Measurements from ENCODE around the gene BANK1.

Gene BANK1

DNA sequence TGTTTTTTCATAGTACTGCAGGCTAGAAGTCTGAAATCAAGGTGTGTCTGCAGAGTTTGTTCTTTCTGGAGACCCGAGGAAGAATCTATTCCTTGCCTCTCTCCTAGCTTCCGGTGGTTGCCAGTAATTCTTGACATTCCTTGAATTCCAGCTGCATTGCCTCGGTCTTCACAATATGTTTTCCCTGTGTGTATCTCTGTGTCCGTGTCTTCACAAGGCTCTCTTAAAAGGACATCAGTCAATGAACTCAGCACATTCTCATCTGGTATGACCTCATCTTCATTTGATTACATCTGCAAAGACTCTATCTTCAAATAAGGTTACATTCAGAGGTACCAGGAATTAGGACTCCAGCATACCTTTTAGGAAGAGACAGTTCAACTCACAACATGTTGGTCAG is 163.4 kb downstream of the BANK1 start:
- no peak overlapping the region for H3K4me3 ChIP-seq (ENCODE audit: low read depth, low read length)
- H3K4me1 ChIP-seq (ENCODE audit: control insufficient read depth, insufficient read depth, low read length) = peaks cover 12% of the 10 kb centered on the region
- ChIA-PET POLR2A (no interaction called here), CTCF (interaction anchor here (0.6 kb wide), 1 partner anchor 476 kb away, joined by 3 read pairs; no protein-coding TSS in a partner anchor)
- H3K27ac ChIP-seq (ENCODE audit: extremely low read depth, low read depth, low read length) = no peak overlapping the region
- no peaks in the 10 kb centered on the region for H3K36me3 ChIP-seq (ENCODE audit: control insufficient read depth in 2 of 2, insufficient read depth in 1 of 2, low read length in 2 of 2)
- H3K9me3 ChIP-seq (ENCODE audit: control insufficient read depth, insufficient read depth, low read depth, low read length) = no peaks in the 10 kb centered on the region
- TF ChIP-seq ZNF366 (tag by site-specific recombination; conservative IDR thresholded peaks at IDR 0.05) (0 out of 2 replicates have a peak, but pooled peaks have one; percentile 22), ZNF404 (tag by site-specific recombination; IDR thresholded peaks at IDR 0.05) (no peak), ZNF423 (tag by site-specific recombination; IDR thresholded peaks at IDR 0.05) (no peak), ZBTB17 (tag by site-specific recombination; IDR thresholded peaks at IDR 0.05) (0 out of 2 replicates have a peak, but pooled peaks have one; percentile 26), ZNF629 (tag by site-specific recombination; IDR thresholded peaks at IDR 0.05) (peak; percentile 50)
- TF ChIP-seq, protein P1, sequence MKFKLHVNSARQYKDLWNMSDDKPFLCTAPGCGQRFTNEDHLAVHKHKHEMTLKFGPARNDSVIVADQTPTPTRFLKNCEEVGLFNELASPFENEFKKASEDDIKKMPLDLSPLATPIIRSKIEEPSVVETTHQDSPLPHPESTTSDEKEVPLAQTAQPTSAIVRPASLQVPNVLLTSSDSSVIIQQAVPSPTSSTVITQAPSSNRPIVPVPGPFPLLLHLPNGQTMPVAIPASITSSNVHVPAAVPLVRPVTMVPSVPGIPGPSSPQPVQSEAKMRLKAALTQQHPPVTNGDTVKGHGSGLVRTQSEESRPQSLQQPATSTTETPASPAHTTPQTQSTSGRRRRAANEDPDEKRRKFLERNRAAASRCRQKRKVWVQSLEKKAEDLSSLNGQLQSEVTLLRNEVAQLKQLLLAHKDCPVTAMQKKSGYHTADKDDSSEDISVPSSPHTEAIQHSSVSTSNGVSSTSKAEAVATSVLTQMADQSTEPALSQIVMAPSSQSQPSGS (tag by site-specific recombination; IDR thresholded peaks at IDR 0.05; ENCODE audit: low read depth) = peak; percentile 51

DNA sequence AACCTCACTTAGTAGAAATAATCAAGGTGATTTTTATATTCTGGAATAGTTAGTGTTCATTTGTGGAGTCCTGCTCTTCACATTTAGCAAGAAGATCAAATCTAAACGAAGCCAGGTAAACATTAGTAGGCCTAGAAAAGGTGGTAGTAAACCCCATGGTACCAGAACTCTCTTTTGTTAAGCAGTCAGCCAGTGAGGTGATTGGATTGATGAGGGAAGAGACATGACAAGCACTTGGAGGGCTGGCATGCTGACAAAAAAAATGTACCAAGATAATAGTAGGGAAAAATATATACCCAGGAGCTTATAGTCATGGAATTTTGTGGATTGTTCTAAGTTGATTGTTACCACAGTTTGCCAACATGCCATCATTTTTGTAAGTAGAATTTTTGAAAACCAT is 163.8 kb downstream of the BANK1 start:
- POLR2A ChIA-PET = no interaction called here
- no peak overlapping the region for H3K4me3 ChIP-seq (ENCODE audit: low read depth, low read length)
- TF ChIP-seq ZNF664 (tag by site-specific recombination; IDR thresholded peaks at IDR 0.05) (no peak), ZIC2 (tag by site-specific recombination; IDR thresholded peaks at IDR 0.05) (no peak), ZNF37A (tag by site-specific recombination; IDR thresholded peaks at IDR 0.05) (no peak)
- TF ChIP-seq, protein P2, sequence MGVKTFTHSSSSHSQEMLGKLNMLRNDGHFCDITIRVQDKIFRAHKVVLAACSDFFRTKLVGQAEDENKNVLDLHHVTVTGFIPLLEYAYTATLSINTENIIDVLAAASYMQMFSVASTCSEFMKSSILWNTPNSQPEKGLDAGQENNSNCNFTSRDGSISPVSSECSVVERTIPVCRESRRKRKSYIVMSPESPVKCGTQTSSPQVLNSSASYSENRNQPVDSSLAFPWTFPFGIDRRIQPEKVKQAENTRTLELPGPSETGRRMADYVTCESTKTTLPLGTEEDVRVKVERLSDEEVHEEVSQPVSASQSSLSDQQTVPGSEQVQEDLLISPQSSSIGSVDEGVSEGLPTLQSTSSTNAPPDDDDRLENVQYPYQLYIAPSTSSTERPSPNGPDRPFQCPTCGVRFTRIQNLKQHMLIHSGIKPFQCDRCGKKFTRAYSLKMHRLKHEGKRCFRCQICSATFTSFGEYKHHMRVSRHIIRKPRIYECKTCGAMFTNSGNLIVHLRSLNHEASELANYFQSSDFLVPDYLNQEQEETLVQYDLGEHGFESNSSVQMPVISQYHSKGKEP (tag by site-specific recombination; IDR thresholded peaks at IDR 0.05) = no peak
- H3K36me3 ChIP-seq (ENCODE audit: control insufficient read depth in 2 of 2, insufficient read depth in 1 of 2, low read length in 2 of 2) = no peaks in the 10 kb centered on the region
- no peaks in the 10 kb centered on the region for H3K9me3 ChIP-seq (ENCODE audit: control insufficient read depth, insufficient read depth, low read depth, low read length)
- H3K27ac ChIP-seq (ENCODE audit: extremely low read depth, low read depth, low read length) = no peak overlapping the region
- H3K4me1 ChIP-seq (ENCODE audit: control insufficient read depth, insufficient read depth, low read length) = peaks cover 12% of the 10 kb centered on the region
- CTCF ChIA-PET = interaction anchor here (0.6 kb wide), 1 partner anchor 475 kb away, joined by 3 read pairs; no protein-coding TSS in a partner anchor

DNA sequence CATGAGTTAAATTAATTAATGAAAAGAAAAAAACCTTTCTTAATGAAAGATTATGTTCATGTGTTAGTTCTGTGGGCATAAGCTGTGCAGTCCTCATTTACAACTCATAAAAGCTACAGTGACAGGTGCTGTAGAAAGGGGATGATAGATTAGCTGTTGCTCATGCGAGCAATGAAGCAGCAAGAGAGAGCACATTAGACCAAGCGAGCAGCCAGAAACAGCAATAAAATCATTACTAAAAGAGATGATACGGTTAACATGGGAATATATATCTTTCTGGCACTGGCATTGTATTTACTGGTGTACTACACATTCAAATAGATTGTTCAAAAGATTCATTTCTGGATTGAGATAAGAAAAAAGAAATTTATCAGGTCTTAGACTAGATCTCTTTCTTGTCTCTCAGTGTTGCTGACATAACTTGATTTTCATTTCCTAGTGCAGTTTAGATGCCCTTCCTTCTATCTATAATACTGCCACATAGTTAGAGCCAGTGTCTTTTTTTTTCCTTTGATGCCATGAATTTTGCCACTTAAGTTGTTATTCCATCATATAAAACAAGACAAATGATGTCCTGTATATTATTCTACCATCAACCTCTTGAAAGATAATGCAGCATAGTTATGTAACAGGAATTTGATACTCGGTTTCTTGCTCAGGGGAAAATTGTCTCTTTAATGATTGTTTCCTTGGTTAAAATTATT is 164.6 kb downstream of the BANK1 start:
- ChIA-PET POLR2A (no interaction called here), CTCF (no interaction called here)
- Histone ChIP-seq H3K4me3 (ENCODE audit: low read depth, low read length) (no peak overlapping the region), H3K9me3 (ENCODE audit: control insufficient read depth, insufficient read depth, low read depth, low read length) (no peaks in the 10 kb centered on the region), H3K4me1 (ENCODE audit: control insufficient read depth, insufficient read depth, low read length) (peaks cover 12% of the 10 kb centered on the region), H3K27ac (ENCODE audit: extremely low read depth, low read depth, low read length) (no peak overlapping the region), H3K36me3 (ENCODE audit: control insufficient read depth in 2 of 2, insufficient read depth in 1 of 2, low read length in 2 of 2) (no peaks in the 10 kb centered on the region)
- no peak for TF ChIP-seq ZFP41 (tag by site-specific recombination; IDR thresholded peaks at IDR 0.05; ENCODE audit: borderline replicate concordance)
- TF ChIP-seq, protein P3, sequence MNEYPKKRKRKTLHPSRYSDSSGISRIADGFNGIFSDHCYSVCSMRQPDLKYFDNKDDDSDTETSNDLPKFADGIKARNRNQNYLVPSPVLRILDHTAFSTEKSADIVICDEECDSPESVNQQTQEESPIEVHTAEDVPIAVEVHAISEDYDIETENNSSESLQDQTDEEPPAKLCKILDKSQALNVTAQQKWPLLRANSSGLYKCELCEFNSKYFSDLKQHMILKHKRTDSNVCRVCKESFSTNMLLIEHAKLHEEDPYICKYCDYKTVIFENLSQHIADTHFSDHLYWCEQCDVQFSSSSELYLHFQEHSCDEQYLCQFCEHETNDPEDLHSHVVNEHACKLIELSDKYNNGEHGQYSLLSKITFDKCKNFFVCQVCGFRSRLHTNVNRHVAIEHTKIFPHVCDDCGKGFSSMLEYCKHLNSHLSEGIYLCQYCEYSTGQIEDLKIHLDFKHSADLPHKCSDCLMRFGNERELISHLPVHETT (tag by site-specific recombination; IDR thresholded peaks at IDR 0.05) = no peak
- peak; percentile 52; the same call in 1 of the 2 replicates for TF ChIP-seq SCRT1 (tag by site-specific recombination; IDR thresholded peaks at IDR 0.05; ENCODE audit: borderline replicate concordance)
- no peak for TF ChIP-seq ZNF624 (tag by site-specific recombination; IDR thresholded peaks at IDR 0.05)
- TF ChIP-seq ZNF302 (tag by site-specific recombination; IDR thresholded peaks at IDR 0.05; ENCODE audit: low read depth) = no peak
- peak; percentile 46; the same call in 1 of the 2 replicates for TF ChIP-seq ZBTB17 (tag by site-specific recombination; IDR thresholded peaks at IDR 0.05)
- no peak for TF ChIP-seq ZNF10 (tag by site-specific recombination; IDR thresholded peaks at IDR 0.05)
- no peak for TF ChIP-seq MYNN (tag by site-specific recombination; IDR thresholded peaks at IDR 0.05; ENCODE audit: borderline replicate concordance)
- TF ChIP-seq OSR2 (tag by site-specific recombination; IDR thresholded peaks at IDR 0.05) = peak; percentile 38; the same call in 1 of the 2 replicates
- no peak for TF ChIP-seq ZNF239 (tag by site-specific recombination; IDR thresholded peaks at IDR 0.05)
- no peak for TF ChIP-seq ZNF626 (tag by site-specific recombination; IDR thresholded peaks at IDR 0.05)
- TF ChIP-seq ZNF791 (tag by site-specific recombination; IDR thresholded peaks at IDR 0.05) = no peak
- TF ChIP-seq KLF16 (tag by site-specific recombination; IDR thresholded peaks at IDR 0.05) = no peak
- TF ChIP-seq, protein P4, sequence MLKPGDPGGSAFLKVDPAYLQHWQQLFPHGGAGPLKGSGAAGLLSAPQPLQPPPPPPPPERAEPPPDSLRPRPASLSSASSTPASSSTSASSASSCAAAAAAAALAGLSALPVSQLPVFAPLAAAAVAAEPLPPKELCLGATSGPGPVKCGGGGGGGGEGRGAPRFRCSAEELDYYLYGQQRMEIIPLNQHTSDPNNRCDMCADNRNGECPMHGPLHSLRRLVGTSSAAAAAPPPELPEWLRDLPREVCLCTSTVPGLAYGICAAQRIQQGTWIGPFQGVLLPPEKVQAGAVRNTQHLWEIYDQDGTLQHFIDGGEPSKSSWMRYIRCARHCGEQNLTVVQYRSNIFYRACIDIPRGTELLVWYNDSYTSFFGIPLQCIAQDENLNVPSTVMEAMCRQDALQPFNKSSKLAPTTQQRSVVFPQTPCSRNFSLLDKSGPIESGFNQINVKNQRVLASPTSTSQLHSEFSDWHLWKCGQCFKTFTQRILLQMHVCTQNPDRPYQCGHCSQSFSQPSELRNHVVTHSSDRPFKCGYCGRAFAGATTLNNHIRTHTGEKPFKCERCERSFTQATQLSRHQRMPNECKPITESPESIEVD (tag by site-specific recombination; IDR thresholded peaks at IDR 0.05) = peak; percentile 89
- peak; percentile 73 for TF ChIP-seq ZNF843 (tag by site-specific recombination; IDR thresholded peaks at IDR 0.05)
- TF ChIP-seq ZNF548 (tag by site-specific recombination; IDR thresholded peaks at IDR 0.05) = no peak
- no peak for TF ChIP-seq ZNF391 (tag by site-specific recombination; IDR thresholded peaks at IDR 0.05; ENCODE audit: borderline replicate concordance, low read depth)

Data from HEK293 (cell line).